Measurements from ENCODE around the gene LHFPL2.
"Not testable (repeated sequence)": the region's sequence is repeated elsewhere in the genome, so short reads cannot be mapped to it uniquely, and the experiment has no call there.

The LHFPL2 gene, protein sequence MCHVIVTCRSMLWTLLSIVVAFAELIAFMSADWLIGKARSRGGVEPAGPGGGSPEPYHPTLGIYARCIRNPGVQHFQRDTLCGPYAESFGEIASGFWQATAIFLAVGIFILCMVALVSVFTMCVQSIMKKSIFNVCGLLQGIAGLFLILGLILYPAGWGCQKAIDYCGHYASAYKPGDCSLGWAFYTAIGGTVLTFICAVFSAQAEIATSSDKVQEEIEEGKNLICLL

GRCh38 chr5:78648359-78649210, at the start of gene LHFPL2:
TSS of gene LHFPL2 (minus strand) at chr5:78648772. CDS start at chr5:78510213, 138,559 bp downstream.
- DNase-seq, result peak in 48 of 56 donors; percentile 24 to 83 (median 61)

DNA sequence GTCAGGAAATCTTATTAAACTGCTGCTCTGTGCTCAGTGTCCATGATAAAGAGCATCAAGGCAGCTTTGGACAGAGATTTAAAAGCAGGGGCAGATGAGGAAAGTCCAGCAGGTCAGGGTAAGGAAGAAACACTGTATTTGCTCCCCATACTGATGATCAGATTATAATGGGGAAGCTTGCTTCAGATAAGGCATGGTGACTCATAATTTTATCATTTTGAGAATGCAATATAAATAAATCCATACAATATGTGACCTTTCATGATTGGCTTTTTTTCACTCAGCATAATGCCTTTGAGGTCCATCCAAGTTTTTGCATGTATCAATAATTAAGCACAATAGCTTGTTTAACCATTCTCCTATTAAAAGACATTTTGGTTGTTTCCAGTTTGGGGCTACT, 48.1 kb upstream of the LHFPL2 start:
- no peak for DNase-seq

GRCh38 chr5:78696052-78696451, 47.5 kb upstream of the LHFPL2 start:
- not testable (repeated sequence) for DNase-seq

- no peak for DNase-seq
Measured at GRCh38 chr5:78693339-78693738, 44.8 kb upstream of the LHFPL2 start.

DNA sequence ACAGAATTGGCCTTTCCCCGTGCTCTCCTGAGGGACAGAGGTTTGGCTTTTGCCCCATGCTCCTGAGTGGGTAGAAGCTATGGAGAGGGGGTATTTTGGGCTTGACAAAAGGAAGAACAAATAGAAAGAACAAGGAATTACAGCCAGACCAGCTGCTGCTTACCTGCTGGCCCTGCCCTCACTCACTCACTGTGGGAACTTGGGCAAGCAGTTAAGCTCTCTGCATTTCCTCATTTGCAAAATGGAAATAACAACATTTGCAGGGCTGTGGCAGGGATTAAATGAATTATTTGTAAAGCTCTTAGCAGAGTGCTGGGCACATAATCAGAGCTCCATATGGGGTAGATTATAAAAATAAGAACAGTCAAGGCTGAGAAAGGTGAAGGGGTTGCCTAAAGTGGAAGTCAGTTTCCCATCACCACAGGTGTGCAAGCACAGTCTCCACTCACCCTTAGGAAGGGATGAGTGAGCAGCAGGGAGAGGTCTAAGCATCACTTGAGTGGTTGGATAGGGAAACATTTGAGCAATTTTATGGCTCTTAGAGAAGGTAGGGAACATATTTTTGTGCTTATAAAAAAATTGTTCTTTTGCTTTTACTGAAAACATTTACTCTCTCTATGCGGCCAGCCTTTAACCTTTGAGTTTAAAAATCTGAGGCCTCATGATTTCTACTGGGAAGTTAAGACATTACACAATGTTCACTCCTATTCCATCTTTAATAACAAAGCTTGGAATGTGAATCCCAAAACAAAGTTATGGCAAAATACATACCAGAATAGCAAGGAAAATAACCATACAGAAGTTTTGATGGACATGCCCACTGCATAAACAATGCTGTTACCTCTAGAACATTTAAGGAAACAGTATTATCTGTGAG, 42.8 kb upstream of the LHFPL2 start:
- no peak for DNase-seq

DNA sequence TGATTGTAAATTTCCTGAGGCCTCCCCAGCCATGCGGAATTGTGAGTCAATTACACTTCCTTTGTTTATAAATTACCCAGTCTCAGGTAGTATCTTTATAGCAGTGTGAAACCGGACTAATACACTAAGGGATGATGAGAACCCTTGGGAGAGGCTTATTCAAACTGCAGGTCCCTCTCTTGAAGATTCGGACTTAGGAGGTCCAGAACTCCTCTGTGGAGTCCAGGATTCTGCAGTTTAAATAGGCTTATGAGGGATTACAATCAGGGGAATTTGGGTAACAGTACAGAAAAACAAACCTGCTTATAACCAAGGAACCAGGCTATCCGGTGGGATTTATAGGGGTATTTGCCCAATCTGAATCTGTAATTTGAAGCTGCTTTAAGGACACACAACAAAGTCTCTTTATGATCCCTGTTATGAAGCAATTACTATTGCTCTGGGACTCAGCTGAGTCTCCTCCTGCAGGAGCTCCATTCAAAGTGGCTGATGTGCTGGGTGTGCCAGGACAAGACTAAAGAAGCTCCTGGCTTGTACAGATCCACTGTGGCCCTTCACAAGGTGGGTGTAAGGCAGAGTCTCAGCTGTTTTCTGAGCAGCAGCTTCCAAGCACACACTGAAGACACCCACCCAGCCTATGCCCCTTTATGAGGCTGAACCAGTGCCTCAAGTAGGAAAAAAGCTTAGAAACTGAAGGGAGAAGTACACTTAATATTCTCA, 41.8 kb upstream of the LHFPL2 start:
- no peak for DNase-seq

GRCh38 chr5:78689540-78690252, 41.1 kb upstream of the LHFPL2 start:
- no peak for DNase-seq

- not testable (repeated sequence) for DNase-seq
Measured at GRCh38 chr5:78687514-78687913, 38.9 kb upstream of the LHFPL2 start.

DNA sequence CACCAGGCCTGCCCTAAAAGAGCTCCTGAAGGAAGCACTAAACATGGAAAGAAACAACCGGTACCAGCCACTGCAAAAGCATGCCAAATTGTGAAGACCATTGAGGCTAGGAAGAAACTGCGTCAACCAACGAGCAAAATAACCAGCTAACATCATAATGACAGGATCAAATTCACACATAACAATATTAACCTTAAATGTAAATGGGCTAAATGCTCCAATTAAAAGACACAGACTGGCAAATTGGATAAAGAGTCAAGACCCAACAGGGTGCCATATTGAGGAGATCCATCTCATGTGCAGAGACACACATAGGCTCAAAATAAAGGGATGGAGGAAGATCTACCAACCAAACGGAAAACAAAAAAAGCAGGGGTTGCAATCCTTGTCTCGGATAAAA, 35.3 kb upstream of the LHFPL2 start:
- not testable (repeated sequence) for DNase-seq

DNA sequence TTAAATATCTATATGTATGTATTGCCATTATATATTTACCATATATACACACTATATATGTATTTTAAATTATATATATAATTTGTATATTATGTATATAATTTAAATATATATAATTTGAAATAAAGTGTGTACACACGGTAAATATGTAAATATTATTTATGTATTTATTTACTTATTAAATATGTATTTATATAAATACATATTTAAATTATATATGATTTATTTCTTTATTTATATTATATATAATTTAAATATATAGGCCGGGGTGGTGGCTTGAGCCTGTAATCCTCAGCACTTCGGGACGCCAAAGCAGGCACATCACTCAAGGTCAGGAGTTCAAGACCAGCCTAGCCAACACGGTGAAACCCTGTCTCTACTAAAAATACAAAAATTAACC, 31.3 kb upstream of the LHFPL2 start:
- no peak for DNase-seq

GRCh38 chr5:78677777-78678668, 29.5 kb upstream of the LHFPL2 start:
- peak in 7 of 56 donors; percentile 1 to 12 (median 2) for DNase-seq

DNA sequence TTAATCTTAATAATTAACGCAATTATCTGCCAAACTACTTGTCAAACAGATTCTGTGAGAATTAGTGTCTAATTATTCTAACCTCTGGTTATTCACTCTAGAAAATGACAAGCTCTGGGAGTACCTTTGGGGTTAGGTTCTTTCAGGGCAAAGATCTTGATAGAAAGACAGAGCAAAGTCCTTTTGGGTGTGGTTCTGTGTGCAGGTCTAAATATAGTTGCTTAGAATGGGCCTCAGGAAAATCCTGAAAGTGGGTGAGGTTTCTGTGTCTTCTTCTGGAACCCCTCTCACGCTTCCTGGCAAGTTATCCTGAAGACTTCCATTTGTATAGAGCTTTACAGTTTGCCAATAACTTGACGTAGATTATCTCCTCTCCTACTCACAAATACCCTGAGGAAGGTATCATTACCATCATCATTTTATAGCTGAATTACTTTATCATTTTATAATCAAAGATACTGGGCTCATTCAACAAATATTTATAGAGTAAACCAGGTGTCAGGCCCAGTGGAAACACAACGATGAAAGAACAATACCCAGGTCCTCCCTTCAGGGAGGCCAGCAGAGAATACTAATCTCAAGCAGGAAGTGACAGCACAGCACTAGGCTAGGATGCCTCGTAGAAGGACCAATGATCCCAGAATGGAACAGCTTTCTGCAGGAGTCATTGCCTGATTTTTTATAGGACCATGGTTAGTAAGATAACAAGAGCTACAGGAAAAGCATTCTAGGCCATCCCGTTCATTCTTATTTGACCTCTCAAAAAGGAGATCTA, 27.6 kb upstream of the LHFPL2 start:
- DNase-seq, result no peak

DNA sequence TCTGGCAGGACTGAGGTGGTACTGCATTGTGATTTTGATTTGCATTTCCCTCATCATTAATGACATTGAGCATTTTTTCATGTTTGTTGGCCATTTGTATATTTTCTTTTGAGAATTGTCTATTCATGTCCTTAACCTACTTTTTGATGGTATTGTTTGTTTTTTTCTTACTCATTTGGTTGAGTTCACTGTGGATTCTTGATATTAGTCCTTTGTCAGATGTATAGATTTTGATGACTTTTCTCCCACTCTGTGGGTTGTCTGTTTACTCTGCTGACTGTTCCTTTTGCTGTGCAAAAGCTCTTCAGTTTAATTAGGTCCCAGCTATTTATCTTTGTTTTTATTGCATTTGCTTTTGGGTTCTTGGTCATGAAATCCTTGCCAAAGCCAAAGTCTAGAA, 25.3 kb upstream of the LHFPL2 start:
- not testable (repeated sequence) for DNase-seq

DNA sequence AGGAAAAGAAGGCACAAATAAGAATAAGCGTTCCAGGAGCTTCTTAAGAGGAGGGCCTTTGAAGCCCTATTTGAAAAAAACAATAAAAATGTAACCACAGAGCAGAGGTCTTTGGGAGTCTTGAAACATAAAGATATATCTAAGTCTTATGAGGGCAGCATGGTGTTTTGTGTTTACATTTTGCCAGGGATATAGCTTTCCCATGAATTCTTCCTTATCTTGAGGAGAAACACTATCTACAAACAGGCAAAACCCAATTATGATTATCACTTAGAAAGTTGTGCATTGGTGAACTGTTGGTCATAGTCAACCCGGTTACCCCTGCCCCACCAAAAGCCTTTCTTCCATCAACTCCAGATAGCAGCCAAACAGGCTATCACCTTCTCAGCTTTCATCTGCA, 23.6 kb upstream of the LHFPL2 start:
- no peak for DNase-seq

DNA sequence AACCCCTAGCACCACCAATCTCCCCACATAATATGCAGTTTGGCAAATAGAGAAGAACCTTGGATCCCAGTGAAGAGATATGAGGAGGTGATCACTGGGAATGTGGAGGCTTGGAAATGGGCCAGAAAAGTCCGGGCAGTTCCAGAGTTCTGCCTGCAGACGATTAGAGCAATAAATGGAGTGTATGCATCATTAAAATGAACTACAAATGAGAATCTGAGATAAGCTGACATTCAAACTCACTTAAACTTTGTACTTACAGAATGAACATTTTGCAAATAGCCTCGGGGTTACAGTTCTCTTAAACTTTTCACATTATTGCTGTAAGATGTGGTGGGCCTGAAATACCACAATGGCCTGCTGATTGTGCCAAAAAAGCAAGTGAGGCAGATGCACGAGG, 23.0 kb upstream of the LHFPL2 start:
- no peak for DNase-seq

GRCh38 chr5:78670701-78671269, 22.2 kb upstream of the LHFPL2 start:
- DNase-seq, result no peak

- DNase-seq, result no peak
Measured at GRCh38 chr5:78669331-78669730, 20.8 kb upstream of the LHFPL2 start.

DNA sequence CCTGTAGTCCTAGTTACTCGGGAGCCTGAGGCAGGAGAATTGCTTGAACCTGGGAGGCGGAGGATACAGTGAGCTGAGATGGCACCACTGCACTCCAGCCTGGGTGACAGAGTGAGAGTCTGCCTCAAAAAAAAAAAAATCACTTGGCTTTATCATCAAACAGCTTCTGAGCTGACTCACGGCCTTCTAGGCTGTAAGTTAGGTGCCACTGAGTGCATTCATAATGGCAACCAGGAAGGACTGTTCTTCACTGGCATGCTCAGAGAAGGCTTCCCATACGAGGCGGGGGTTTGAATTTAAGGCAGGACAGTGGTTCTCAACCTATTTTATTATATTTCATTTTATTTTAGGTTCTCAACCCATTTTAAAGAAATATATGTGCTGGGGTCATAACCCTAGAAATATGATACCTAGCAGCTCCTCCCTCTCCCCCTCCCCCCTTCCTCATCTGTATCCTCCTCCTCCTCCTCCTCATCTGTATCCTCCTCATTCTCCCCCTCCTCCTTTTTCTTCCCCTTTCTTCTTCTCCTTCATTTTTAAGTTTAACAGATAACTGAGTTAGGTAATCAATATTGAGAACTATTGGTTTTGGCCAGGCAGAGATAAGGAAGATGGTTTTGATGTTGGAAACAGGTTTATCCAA, 19.0 kb upstream of the LHFPL2 start:
- DNase-seq, result no peak

Data from amygdala (tissue), 56 donors.